Measurements from ENCODE around the gene YIPF7.
A peak's percentile ranks its signal among the peaks of the same experiment; 100 is the strongest.

YIPF7 gene

DNA sequence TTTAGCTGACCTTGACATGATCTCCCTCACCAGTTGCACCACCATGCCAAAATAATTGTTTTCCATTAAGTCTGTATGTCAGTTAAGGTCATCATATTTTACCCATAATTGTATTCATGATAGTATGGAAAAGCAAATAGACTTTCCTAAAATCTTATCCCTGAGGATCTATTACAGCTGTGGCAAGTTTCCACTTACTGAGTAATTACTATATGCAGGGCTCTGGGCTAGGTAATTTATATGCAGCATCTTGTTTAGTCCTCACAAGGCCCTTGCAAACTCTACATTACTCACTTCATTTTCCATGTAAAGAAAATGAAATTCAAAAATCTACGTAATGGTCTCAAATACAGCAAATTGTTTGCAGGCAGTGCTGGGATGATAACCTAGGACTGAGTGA is 34.8 kb downstream of the YIPF7 start:
- no peak for DNase-seq

DNA sequence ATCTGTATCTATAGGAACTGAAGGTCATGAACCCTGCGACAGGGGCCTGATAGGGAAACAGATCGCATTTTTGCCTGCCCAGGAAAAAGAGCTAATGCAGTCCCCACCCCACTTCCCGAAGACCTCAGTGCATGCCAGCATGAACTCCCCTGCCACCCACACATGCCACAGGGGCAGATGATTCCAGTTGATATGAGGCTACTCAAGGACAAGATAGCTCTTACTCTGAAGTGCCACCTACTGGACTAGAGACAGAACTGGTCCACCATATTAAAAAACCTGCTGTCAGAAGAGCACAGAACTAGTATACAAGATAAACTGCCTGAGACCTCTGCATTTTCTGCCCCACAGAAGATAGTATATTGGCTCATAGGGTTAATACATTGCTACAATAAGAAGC is 68.0 kb downstream of the YIPF7 start:
- peak; percentile 75 for DNase-seq

GRCh38 chr4:44580231-44580630 is 71.2 kb downstream of the YIPF7 start:
- DNase-seq, result no peak

GRCh38 chr4:44578954-44579353 is 72.5 kb downstream of the YIPF7 start:
- DNase-seq, result no peak
